OCI-LY1 (cell line): Measurements from ENCODE around the gene WIPF1.

ENCODE experiments used
- H2AFZ ChIP-seq: fragments of 200-600 bp; sonication (generic), shearing (Covaris generic); 2 replicates; pipeline ENCODE4 v1.6.0; 2014; ENCODE audit warnings: antibody characterized with exemption, mild to moderate bottlenecking, low read length
- H3F3A ChIP-seq: fragments of 200-600 bp; sonication (generic), shearing (Covaris generic); 2 replicates; pipeline ENCODE4 v1.6.0; 2014; ENCODE audit warnings: mild to moderate bottlenecking, antibody characterized with exemption, low read length, moderate library complexity; ENCODE audit not compliant: insufficient read depth
- H3K27ac ChIP-seq: fragments of 200-600 bp; sonication (generic); 2 replicates; pipeline ENCODE4 v1.5.1; 2014; ENCODE audit warnings: low read length, mixed run types, mild to moderate bottlenecking, low read depth; ENCODE audit not compliant: poor library complexity, severe bottlenecking
- H3K27me3 ChIP-seq: fragments of 200-600 bp; sonication (generic); 2 replicates; pipeline ENCODE4 v1.6.0; 2014; ENCODE audit warnings: antibody characterized with exemption, mild to moderate bottlenecking, low read length, moderate library complexity; ENCODE audit not compliant: insufficient read depth
- H3K36me3 ChIP-seq: fragments of 200-600 bp; sonication (generic); 2 replicates; pipeline ENCODE4 v1.6.1; 2014; ENCODE audit warnings: mild to moderate bottlenecking, antibody characterized with exemption, low read length, moderate library complexity, mixed read lengths; ENCODE audit not compliant: insufficient read depth
- H3K4me1 ChIP-seq: fragments of 200-600 bp; sonication (generic); 2 replicates; pipeline ENCODE4 v1.5.1; 2014; ENCODE audit warnings: mild to moderate bottlenecking, low read length, moderate library complexity; ENCODE audit not compliant: insufficient read depth, severe bottlenecking
- H3K4me2 ChIP-seq: fragments of 200-600 bp; sonication (generic), shearing (Covaris generic); 2 replicates; pipeline ENCODE4 v1.6.1; 2014; ENCODE audit warnings: low read length
- H3K4me3 ChIP-seq: fragments of 200-600 bp; sonication (generic); 2 replicates; pipeline ENCODE4 v1.5.1; 2014; ENCODE audit warnings: low read length, low read depth, mild to moderate bottlenecking, mixed read lengths; ENCODE audit not compliant: poor library complexity, severe bottlenecking
- H3K79me2 ChIP-seq: fragments of 200-600 bp; shearing (Covaris generic); 2 replicates; pipeline ENCODE4 v1.6.1; 2016; ENCODE audit warnings: mixed run types, low read length, mixed read lengths; ENCODE audit not compliant: insufficient read depth
- H3K9ac ChIP-seq: fragments of 200-600 bp; sonication (generic), shearing (Covaris generic); 2 replicates; pipeline ENCODE4 v1.6.1; 2014; ENCODE audit warnings: mild to moderate bottlenecking, low read length, mixed read lengths
- H3K9me2 ChIP-seq: fragments of 200-600 bp; sonication (generic), shearing (Covaris generic); 2 replicates; pipeline ENCODE4 v1.6.1; 2014; ENCODE audit warnings: low read depth, mild to moderate bottlenecking, low read length, mixed read lengths
- H3K9me3 ChIP-seq: fragments of 200-600 bp; shearing (Covaris generic); 2 replicates; pipeline ENCODE4 v1.6.1; 2014; ENCODE audit warnings: low read length, mixed read lengths
- H4K20me1 ChIP-seq: fragments of 200-600 bp; sonication (generic), shearing (Covaris generic); 2 replicates; pipeline ENCODE4 v1.6.0; 2016; ENCODE audit warnings: mild to moderate bottlenecking, low read length; ENCODE audit not compliant: insufficient read depth
- CTCF ChIP-seq: fragments of 200-600 bp; sonication (generic), shearing (Covaris generic); IDR thresholded peaks from 2 replicates; pipeline ENCODE4 v1.5.1; 2017; ENCODE audit warnings: mild to moderate bottlenecking, antibody characterized with exemption, low read length, moderate library complexity, mixed read lengths
- EZH2 ChIP-seq: fragments of 200-600 bp; sonication (generic), shearing (Covaris generic); IDR thresholded peaks from 2 replicates; pipeline ENCODE4 v1.8.0; 2017; ENCODE audit warnings: borderline replicate concordance, mixed run types, mild to moderate bottlenecking, antibody characterized with exemption, low read length, moderate library complexity, mixed read lengths

The WIPF1 gene

GRCh38 chr2:174568425-174568824, 29.2 kb downstream of the WIPF1 start:
- Histone ChIP-seq H3K9ac (no peak overlapping the region), H3K9me2 (no peaks in the 10 kb centered on the region), H3K4me1 (no peaks in the 10 kb centered on the region), H2AFZ (no peak overlapping the region), H3K4me2 (no peak overlapping the region), H3K9me3 (no peaks in the 10 kb centered on the region), H3K27ac (no peak overlapping the region), H3F3A (no peaks in the 10 kb centered on the region; the same call in 1 of the 2 replicates), H3K27me3 (no peaks in the 10 kb centered on the region), H3K36me3 (peaks cover 97% of the 10 kb centered on the region), H3K4me3 (no peak overlapping the region), H4K20me1 (no peaks in the 10 kb centered on the region), H3K79me2 (no peaks in the 10 kb centered on the region)
- TF ChIP-seq EZH2 (no peak), CTCF (no peak)

GRCh38 chr2:174566871-174567270, 30.7 kb downstream of the WIPF1 start:
- TF ChIP-seq EZH2 = no peak
- TF ChIP-seq CTCF = no peak
- H3K36me3 ChIP-seq = peaks cover 97% of the 10 kb centered on the region
- H3K4me3 ChIP-seq = no peak overlapping the region
- H3K27me3 ChIP-seq = no peaks in the 10 kb centered on the region
- H3K9me2 ChIP-seq = no peaks in the 10 kb centered on the region
- H3K27ac ChIP-seq = no peak overlapping the region
- no peak overlapping the region for H3K9ac ChIP-seq
- H3K4me2 ChIP-seq = no peak overlapping the region
- no peaks in the 10 kb centered on the region for H4K20me1 ChIP-seq
- no peak overlapping the region for H2AFZ ChIP-seq
- H3K79me2 ChIP-seq = no peaks in the 10 kb centered on the region
- no peaks in the 10 kb centered on the region for H3K4me1 ChIP-seq
- no peaks in the 10 kb centered on the region; the same call in 1 of the 2 replicates for H3F3A ChIP-seq
- no peaks in the 10 kb centered on the region for H3K9me3 ChIP-seq

- H3K27me3 ChIP-seq = no peaks in the 10 kb centered on the region
- H3K9me2 ChIP-seq = no peaks in the 10 kb centered on the region
- no peaks in the 10 kb centered on the region for H4K20me1 ChIP-seq
- no peaks in the 10 kb centered on the region for H3K79me2 ChIP-seq
- no peak overlapping the region for H3K27ac ChIP-seq
- no peaks in the 10 kb centered on the region; the same call in 1 of the 2 replicates for H3F3A ChIP-seq
- H2AFZ ChIP-seq = no peak overlapping the region
- no peak overlapping the region for H3K4me2 ChIP-seq
- peaks cover 92% of the 10 kb centered on the region for H3K36me3 ChIP-seq
- H3K4me1 ChIP-seq = no peaks in the 10 kb centered on the region
- no peak overlapping the region for H3K4me3 ChIP-seq
- no peak for TF ChIP-seq EZH2
- TF ChIP-seq CTCF = no peak
- no peak overlapping the region for H3K9ac ChIP-seq
- no peaks in the 10 kb centered on the region for H3K9me3 ChIP-seq
These were observed 33.9 kb downstream of the WIPF1 start for GRCh38 chr2:174563530-174564282.
